NCI-H2107 treated with DMSO at 0.1 percent for 48 hours (cell line): ENCODE data around the gene TCP10L.

Experiments
- DNase-seq: peaks from one replicate; lab custom pipeline; 2025; ENCODE audit not compliant: unreplicated experiment; lab: John Stamatoyannopoulos, UW

The TCP10L gene

GRCh38 chr21:32523988-32524719 is 61.2 kb downstream of the TCP10L start:
- DNase-seq = no peak
